Measurements from ENCODE around the gene SORCS2.

Gene SORCS2

DNA sequence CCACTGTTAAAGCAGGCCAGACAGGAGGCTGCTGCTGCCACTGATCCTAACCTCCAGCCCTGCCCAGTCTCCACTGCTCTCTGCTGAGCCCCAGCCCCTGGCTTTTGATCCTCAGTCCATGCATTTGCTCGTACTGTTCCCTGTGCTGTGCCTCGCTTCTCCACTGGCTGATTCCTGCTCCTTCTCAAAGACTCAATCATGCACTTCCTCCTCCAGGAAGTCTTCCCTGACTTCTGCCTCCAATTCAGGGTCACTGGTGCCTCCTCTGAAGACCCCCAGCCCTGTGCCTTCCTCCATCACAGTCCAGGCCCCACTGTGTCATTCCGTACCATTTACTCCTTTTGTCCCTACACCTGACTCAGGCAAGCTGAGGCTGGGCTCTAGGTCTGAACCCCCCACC, 473.0 kb downstream of the SORCS2 start:
- FAIRE-seq (no peak), DNase-seq (ENCODE audit: extremely low spot score, insufficient read length, low read depth) (no peak)

DNA sequence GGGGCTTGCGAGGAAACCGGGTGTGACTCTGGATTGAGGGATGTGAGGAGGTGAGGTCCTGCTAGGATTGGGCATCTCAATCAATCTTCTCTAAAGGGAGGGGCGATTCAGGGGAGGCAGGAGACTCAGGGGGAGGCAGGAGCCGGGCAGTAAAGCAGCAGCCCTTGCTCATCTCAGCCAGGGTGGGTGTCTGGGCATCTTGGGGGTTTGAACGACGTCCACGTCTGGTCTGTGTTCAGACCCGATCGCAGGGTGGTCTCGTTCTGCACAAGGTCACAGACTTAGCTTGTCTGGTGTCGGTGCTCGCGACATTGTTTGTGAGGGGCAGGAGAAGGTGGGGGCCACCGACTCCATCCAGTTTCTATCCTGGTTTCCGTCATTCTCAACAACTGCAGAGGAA, 473.7 kb downstream of the SORCS2 start:
- FAIRE-seq (no peak), DNase-seq (ENCODE audit: extremely low spot score, insufficient read length, low read depth) (no peak)

DNA sequence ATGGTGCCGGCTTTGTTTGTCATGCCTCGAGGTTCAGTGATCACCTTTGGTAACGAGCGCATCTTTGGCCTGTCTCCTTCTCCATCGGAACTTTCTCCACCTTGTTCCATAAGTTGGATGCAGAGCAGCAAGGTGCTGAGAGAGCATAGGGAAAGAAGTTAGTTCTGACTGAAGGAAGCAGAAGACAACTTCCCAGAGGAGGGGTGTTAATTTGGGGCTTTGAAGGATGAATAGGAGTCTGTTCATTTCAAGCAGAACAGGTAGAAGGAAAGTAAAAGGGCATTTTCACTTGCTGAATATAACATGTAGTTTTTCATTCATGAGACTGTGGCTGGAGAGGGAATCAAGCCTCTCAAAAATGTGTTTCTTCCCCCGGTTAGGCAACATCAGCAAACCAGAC, 474.4 kb downstream of the SORCS2 start:
- FAIRE-seq (no peak), DNase-seq (ENCODE audit: extremely low spot score, insufficient read length, low read depth) (no peak)

DNA sequence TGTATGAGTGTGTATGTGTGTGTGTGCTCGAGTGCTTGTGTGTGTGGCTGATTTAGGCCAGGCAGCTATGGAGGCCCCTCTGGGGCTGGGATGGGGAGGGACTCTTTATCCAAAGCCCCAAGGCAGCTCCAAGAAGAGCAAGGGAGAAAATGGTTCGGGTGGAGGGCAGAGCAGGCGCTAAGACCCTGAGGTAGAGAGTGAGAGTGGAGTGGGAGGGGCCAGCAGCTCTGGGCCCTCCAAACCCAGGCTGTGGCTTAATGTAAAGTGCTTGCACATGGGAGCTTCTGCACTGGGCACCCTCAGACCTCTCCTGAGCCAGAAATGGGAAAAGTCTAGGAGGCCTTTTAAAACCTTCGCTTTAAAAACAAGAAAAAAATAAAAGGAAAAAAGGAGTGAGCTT, 475.9 kb downstream of the SORCS2 start:
- DNase-seq (ENCODE audit: extremely low spot score, insufficient read length, low read depth): no peak
- FAIRE-seq: no peak

DNA sequence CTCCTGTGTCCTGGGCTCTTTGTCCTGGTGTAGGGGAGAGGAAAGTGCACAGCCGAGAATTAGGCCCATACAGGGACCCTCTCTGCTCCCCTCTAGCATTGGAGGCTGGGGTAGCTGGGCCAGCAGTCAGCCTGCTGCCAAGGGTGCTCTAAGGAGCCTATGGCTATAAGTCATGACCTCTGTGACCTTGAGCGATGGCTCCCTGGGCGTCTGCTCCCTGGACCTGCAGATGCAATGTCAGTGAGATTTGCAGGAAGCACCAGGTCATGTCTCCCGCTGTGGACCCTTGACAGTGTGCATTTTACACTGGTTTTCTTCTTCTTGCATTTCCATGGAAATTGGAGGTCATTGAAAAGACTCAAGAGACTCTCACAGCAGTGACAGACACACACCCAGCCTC, 476.5 kb downstream of the SORCS2 start:
- FAIRE-seq (no peak), DNase-seq (ENCODE audit: extremely low spot score, insufficient read length, low read depth) (no peak)

DNA sequence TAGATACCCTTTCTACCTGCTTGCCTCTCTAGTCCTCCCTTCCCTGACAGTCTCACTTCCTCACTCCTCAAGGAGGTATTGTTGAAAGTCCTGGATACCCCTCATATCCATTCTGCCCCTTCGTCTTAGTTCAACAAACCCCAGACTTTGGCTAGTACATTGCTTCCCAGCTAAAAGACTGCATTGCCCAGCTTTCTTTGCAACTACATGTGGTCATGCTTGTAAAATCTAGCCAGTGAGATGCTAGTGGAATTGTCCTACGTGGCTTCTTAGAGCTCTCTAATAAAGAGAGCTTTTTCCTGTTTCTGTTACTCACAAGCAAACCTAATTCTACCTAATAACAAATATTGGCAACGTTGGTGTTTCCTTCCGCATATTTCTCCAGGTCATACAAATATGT, 480.3 kb downstream of the SORCS2 start:
- FAIRE-seq (no peak), DNase-seq (ENCODE audit: extremely low spot score, insufficient read length, low read depth) (no peak)

DNA sequence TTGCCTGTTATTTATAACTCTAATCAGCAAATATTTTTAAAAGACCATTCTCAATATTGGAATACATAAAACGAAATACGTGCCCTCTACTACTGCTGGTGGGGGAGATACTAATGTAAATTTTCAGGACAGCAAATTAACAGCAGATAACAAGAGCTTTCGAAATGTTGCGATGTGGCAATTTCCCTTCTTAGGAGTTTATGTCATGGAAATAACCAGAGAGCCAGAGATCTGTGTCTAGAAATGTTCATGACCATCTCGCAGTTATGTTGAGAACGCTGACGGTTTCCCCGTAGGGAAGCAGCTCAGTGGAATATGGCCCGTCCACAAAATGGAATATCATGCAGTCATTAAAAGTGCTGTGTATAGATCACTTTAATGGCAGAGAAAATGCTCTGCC, 480.8 kb downstream of the SORCS2 start:
- DNase-seq (ENCODE audit: extremely low spot score, insufficient read length, low read depth) (no peak), FAIRE-seq (no peak)

DNA sequence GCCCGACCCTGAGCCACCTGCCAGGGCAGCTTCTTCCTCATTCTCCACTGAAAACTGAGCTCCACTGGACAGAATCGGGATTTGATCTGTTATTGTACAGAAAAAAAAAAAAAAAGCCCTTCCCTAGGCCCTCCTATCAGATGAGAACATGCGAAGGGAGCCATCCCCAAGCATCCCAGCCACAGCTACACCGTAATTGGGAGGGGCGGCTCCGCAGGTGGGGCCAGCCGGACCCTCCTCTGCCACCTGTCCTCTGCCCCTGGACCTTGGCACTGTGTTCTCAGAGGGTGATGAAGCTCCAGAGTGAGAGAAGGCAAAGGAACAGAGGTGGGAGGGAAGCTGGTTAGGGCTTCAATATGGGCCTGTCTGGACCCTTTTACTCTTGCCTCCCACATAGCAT, 482.4 kb downstream of the SORCS2 start:
- no peak for FAIRE-seq
- DNase-seq (ENCODE audit: extremely low spot score, insufficient read length, low read depth): no peak

DNA sequence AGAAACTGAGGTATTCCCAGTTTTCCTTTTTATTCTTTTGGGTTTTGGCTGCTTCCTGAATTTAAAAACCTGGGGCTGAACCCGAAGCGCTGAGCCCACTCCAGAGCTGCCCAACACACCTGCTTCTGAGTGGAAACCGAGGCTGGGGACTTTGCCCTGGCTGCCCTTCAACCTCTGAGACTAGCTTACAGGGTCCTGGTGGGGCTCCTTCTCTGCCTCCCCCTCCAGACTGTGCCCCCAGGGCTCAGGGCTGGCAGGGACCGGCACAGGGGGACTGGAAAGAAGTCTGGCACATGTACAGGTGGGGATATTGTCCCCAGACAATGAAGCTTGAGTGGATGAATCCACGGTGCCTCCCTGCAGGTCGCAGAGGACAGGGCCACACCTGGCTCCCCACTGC, 482.8 kb downstream of the SORCS2 start:
- DNase-seq (ENCODE audit: extremely low spot score, insufficient read length, low read depth): no peak
- no peak for FAIRE-seq

DNA sequence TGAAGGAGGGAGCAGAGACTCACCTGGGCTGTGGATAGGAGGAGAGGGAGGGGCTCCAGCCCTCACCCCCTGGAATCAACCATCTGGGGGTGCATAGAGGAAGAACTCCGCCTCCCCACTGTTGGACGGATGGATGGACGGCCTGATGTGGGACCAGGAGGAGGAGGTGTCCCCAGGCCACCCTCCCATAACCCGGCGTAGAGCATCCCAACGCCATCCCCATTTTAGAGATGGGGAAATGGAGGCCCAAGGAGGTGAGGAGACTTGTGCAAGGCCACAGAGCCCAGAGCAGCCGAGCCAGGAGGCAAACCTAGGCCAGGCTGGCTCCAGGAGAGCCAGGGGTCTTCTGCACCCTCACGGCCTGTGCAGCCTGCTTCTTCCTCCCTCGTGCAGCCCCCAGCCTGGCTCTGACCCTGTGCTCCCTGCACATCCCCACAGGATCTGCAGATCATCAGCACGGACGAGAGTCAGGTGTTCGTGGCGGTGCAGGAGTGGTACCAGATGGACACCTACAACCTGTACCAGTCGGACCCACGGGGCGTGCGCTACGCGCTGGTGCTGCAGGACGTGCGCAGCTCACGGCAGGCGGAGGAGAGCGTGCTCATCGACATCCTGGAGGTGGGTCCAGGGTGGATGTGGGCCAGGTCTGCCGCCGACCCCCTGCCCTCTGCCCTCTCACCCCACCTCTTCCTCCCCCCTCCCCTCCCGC, 483.4 kb downstream of the SORCS2 start:
- FAIRE-seq: no peak

DNA sequence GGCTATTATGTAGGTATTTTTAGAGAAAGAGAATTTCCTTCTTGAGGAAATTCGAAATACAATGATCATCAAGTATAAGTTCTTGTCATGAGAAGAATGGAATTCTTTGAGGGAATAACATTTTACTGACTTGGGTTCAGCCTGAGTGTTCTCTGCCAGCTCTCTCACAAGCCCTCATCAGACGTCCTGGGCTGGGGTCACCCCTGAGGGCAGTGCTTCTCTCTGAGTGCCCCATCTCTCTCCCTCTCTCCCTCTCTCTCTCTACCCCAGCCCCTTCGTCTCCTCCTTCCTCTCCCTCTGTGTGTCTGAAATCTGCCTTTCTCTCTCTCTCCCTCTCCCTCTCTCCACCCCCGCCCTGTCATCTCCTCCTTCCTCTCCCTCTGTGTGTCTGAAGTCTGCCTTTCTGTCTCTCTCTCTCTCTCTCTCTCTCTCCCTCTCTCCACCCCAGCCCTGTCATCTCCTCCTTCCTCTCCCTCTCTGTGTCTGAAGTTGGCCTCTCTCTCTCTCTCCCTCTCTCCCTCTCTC, 484.1 kb downstream of the SORCS2 start:
- no peak for DNase-seq (ENCODE audit: extremely low spot score, insufficient read length, low read depth)
- FAIRE-seq: no peak

More for the DNA sequence above, 483.4 kb downstream of the SORCS2 start:
- no peak for DNase-seq (ENCODE audit: extremely low spot score, insufficient read length, low read depth)

DNA sequence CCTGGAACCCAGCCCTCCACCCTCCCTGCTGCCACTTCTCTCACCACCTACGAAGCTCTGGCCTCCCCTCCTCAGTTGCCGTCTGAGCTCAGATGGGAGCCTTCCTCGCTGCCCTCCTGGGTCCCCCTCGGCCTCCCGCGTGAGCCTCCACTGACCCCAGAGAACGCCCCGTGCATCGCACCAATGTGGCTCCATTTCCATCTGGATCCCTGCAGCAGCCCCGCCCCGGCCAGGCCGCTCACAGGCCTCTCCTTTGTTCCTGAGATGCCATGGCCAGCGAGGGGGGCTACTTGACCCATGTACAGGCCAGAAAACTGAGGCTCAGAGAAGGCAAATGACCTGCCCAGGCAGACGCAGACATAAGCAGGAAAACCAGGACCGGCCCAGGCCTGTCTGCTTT, 484.7 kb downstream of the SORCS2 start:
- FAIRE-seq (no peak), DNase-seq (ENCODE audit: extremely low spot score, insufficient read length, low read depth) (no peak)

DNA sequence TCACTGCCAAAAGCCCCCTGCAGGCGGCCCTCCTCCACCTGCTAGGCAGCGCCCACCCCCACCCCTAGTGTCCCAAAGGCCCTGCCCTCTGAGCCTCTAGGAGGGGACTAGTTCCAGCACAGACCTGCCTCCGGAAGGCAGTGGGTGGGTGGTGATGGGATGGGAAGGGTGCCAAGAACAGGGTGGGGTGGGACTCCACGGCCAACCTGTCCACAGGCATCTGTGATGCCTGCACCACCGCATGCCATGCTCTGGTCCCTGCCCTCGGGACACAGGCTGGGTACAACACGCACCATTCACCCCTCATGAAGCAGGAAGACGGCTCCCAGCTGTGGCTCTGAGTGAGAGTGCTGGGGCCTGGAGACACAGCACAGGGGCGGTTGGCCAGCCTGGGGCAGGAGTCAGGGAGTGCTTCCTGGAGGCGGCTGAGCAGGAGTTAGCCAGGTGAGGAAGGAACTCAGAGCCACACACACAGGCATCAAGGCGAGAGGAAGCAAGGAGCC, 485.5 kb downstream of the SORCS2 start:
- no peak for DNase-seq (ENCODE audit: extremely low spot score, insufficient read length, low read depth)
- no peak for FAIRE-seq

DNA sequence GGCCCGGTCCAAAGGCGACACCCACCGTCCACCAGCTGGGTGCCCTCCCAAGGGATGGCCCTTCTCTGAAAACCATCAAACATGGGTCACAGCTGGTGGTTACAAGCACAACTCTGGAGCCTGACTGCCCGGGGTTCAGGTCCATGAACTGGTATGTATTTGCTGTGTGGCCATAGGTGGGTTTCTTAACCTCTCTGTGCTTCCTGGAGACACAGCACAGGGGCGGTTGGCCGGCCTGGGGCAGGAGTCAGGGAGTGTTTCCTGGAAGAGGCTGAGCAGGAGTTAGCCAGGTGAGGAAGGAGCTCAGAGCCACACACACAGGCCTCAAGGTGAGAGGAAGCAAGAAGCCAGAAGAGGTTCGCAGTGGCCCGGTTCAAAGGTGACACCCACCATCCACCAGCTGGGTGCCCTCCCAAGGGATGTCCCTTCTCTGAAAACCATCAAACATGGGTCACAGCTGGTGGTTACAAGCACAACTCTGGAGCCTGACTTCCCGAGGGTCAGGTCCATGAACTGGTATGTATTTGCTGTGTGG, 486.0 kb downstream of the SORCS2 start:
- DNase-seq (ENCODE audit: extremely low spot score, insufficient read length, low read depth): no peak
- no peak for FAIRE-seq

DNA sequence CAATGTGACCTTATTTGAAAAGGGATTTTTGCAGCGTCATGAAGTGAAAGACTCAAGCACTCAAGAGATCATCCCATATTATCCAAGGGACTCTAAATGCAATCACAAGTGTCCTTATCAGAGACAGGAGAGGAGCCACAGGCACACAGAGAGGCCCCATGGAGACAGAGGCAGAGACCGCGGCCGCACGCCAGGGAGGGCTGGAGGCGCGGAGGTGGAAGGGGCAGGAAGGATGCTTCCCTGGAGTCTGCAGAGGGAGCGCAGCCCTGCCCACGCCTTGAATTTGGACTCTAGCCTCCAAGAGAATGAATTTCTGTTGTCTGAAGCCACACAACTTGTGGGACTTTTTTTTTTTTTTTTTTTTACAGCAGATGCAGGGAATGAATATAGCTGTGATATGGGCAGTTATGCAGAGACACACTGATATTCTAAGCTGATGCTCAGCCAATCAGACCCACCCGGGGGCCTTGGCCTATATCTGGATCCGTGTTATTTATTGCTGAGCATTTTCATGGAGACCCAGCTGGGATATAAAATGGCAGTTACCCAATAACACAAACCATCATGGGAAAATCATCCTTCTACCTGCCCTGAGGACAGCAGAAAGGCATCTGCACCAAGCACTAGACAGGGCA, 487.2 kb downstream of the SORCS2 start:
- DNase-seq (ENCODE audit: extremely low spot score, insufficient read length, low read depth): no peak
- no peak for FAIRE-seq

DNA sequence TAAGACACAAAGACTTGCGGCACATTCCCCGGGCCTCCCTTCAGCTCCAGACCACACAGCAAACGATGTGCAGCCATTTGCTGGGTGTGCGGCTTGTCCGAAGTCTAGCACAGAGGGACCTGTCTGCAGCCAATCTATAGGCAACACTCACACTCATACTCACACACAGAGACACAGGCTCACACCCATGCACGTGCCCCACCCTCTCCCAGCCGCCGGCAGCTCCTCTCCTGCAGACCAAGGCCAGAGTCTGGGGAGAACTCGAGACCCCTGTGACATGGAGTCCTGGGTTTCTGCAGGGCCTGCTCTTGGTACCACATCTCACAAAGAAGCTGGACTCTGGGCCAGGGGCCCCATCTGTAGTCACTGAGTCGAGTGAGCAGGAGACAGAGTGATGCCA, 487.8 kb downstream of the SORCS2 start:
- DNase-seq (ENCODE audit: extremely low spot score, insufficient read length, low read depth) (no peak), FAIRE-seq (no peak)

DNA sequence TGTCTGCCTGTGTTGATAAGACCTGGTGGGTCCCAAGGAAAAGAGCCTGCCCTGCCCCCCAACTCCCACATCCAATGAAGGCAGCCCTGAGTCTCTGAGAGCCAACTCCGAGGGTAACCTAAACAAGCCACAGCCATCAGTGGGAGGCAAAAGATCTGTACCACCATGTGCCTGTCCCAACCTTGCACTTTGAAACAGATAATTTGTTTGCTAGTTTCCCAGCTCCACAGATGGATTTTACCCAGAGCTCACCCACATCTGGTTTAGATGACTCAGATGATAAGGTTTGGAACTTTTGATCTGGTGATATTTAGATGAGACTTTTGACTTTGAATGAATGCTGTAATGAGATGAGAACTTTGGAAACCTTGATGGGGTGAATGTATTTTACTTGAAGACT, 488.4 kb downstream of the SORCS2 start:
- FAIRE-seq (no peak), DNase-seq (ENCODE audit: extremely low spot score, insufficient read length, low read depth) (no peak)

DNA sequence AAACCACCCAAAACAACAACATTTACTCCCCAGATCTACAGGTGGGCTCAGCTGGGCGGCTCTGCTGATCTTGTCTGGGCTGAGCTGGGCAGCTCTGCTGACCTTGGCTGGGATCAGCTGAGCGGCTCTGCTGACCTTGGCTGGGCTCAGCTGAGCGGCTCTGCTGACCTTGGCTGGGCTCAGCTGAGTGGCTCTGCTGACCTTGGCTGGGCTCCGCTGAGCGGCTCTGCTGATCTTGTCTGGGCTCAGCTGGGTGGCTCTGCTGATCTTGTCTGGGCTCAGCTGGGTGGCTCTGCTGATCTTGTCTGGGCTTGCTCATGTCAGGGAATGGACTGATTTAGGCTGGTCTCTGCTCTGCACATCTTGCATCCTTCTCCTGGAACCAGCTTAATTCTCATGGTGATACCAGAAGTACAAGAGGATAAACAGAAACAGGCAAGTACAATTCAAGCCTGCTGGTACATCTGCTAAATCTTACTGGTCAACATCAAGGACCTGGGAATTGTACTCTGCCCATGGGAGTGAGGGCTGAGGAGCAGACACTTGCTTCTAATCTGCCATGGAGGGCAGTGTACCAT, 490.9 kb downstream of the SORCS2 start:
- no peak for DNase-seq (ENCODE audit: extremely low spot score, insufficient read length, low read depth)
- no peak for FAIRE-seq

DNA sequence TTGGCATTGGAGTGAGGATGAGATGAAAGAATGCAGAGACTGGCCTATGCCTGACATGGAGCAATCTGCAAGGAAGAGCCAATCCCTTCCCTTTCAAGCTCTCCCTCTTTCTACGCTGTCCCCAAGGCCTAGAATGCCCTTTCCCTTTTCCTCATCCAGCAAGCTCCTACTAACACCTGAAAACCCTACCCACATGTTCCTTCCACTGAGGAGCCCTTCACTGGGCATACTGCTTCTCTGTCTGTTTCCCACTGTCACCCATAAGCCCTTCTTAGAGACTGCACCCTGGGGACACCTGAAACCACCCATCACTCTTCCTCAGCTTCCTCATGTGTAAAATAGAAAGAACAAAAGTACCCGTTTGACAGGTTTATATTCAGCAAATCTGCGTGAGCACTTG, 492.0 kb downstream of the SORCS2 start:
- DNase-seq (ENCODE audit: extremely low spot score, insufficient read length, low read depth): no peak
- no peak for FAIRE-seq

DNA sequence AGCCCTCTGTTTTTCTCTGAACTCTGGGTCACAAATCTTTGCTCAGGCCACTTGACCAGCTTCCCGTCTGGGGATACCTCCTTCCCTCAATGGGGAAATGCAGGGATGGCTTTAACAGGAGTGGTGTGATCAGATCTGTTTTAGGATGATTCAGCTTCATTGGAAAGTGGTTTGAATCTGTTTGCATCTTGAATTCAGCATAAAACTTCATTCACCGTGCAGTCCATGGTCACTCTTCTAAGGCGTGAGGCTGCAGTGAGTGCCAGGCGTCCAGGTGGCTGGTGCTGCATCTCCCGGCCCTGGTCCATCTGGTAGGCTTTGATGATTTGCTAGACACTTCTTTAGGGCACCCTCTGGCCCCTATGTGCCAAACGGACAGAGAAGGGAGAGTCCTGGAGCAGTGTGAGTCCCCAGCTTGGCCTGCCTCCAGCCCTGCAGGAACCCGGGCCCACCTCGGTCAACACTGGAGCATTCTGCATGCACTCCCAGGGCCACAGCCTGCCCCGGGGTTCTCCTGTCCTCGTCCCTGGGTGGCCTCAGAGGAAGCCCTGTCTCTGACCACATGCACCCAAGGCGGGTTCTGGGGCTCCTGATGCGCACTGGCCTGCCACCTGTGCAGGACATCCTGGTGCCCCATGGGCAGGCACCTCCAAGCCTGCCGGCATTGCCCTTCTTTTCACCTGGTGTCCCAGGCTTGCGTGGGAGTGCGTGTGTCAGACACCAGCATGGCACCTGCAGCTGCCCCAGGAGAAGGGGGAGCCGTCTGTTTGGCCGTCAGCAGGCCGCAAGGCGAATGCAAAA, 493.9 kb downstream of the SORCS2 start:
- FAIRE-seq (no peak), DNase-seq (ENCODE audit: extremely low spot score, insufficient read length, low read depth) (no peak)
